GM23338 (cell line): ENCODE measurements around the gene IGF2BP2. TPM values are rescaled to one million over a fixed set of nuclear protein-coding genes. Genes with fewer than 3 reads are reported as not detected.

Experiments used
- ATAC-seq: fragments of 200-7000 bp; cut with Tn5 transposase; 3 replicates; pipeline ENCODE4 v1.9.1; 2020
- DNase-seq: peaks from one replicate; pipeline ENCODE4 v3.0.0-alpha.2; 2015; ENCODE audit warnings: low spot score
- H2AFZ ChIP-seq: fragments of 200-600 bp; sonication (generic); 2 replicates; pipeline ENCODE4 v1.8.0; 2016; ENCODE audit warnings: antibody characterized with exemption, mild to moderate bottlenecking, moderate library complexity
- H3F3A ChIP-seq: fragments of 200-600 bp; sonication (generic); replicated peaks from 2 replicates; pipeline ENCODE4 v1.8.0; 2017; ENCODE audit warnings: antibody characterized with exemption, mixed run types, low read depth
- H3K27ac ChIP-seq: fragments of 200-600 bp; sonication (generic); 2 replicates; pipeline ENCODE4 v1.6.1; 2016; ENCODE audit warnings: low read depth
- H3K27me3 ChIP-seq: fragments of 200-600 bp; sonication (generic); 2 replicates; pipeline ENCODE4 v1.8.0; 2016; ENCODE audit warnings: mild to moderate bottlenecking, mixed run types, moderate library complexity; ENCODE audit not compliant: insufficient read depth
- H3K36me3 ChIP-seq: fragments of 200-600 bp; sonication (generic); 2 replicates; pipeline ENCODE4 v1.8.0; 2016; ENCODE audit warnings: mild to moderate bottlenecking; ENCODE audit not compliant: insufficient read depth
- H3K4me1 ChIP-seq: fragments of 200-600 bp; sonication (generic); 2 replicates; pipeline ENCODE4 v1.8.0; 2016; ENCODE audit warnings: mild to moderate bottlenecking, moderate library complexity; ENCODE audit not compliant: insufficient read depth
- H3K4me2 ChIP-seq: fragments of 200-600 bp; sonication (generic); 2 replicates; pipeline ENCODE4 v1.7.1; 2017; ENCODE audit warnings: mixed run types
- H3K4me3 ChIP-seq: fragments of 200-600 bp; sonication (generic); 2 replicates; pipeline ENCODE4 v1.6.1; 2016; ENCODE audit warnings: mixed run types
- H3K79me2 ChIP-seq: fragments of 200-600 bp; sonication (generic); replicated peaks from 2 replicates; pipeline ENCODE4 v1.8.0; 2017; ENCODE audit warnings: mild to moderate bottlenecking; ENCODE audit not compliant: insufficient read depth
- H3K9me2 ChIP-seq: fragments of 200-600 bp; sonication (generic); 2 replicates; pipeline ENCODE4 v1.8.0; 2017; ENCODE audit not compliant: insufficient read depth
- H4K20me1 ChIP-seq: fragments of 200-600 bp; sonication (generic); replicated peaks from 2 replicates; pipeline ENCODE4 v1.8.0; 2017; ENCODE audit warnings: mild to moderate bottlenecking; ENCODE audit not compliant: insufficient read depth
- H3K27ac Mint-ChIP-seq: 2 replicates; pipeline ENCODE4 v1.8.0; 2020; ENCODE audit warnings: inconsistent platforms, mild to moderate bottlenecking, moderate library complexity, mixed read lengths
- H3K27me3 Mint-ChIP-seq: 3 replicates; pipeline ENCODE4 v1.8.0; 2022; ENCODE audit warnings: low read depth, mild to moderate bottlenecking, moderate library complexity, mixed read lengths, inconsistent platforms; ENCODE audit not compliant: insufficient read depth, poor library complexity
- H3K36me3 Mint-ChIP-seq: 3 replicates; pipeline ENCODE4 v1.8.0; 2021; ENCODE audit warnings: low read depth, mild to moderate bottlenecking, inconsistent platforms, moderate library complexity, mixed read lengths
- H3K4me1 Mint-ChIP-seq: 3 replicates; pipeline ENCODE4 v1.8.0; 2020; ENCODE audit warnings: mild to moderate bottlenecking, inconsistent platforms, mixed read lengths
- H3K4me3 Mint-ChIP-seq: 3 replicates; pipeline ENCODE4 v1.8.0; 2021; ENCODE audit warnings: moderate library complexity, mild to moderate bottlenecking, inconsistent platforms, mixed read lengths
- H3K9me3 Mint-ChIP-seq: 3 replicates; pipeline ENCODE4 v1.8.0; 2020; ENCODE audit warnings: moderate library complexity, mild to moderate bottlenecking, inconsistent platforms, mixed read lengths
- CREB1 ChIP-seq: fragments of 250-450 bp; sonication (Bioruptor Pico); IDR thresholded peaks from 2 replicates; pipeline ENCODE4 v1.5.0; 2020; ENCODE audit warnings: low read depth, mild to moderate bottlenecking, moderate library complexity
- EZH2 ChIP-seq: fragments of 200-600 bp; sonication (generic); IDR thresholded peaks from one replicate; pipeline ENCODE4 v1.8.0; 2017; ENCODE audit warnings: antibody characterized with exemption, mild to moderate bottlenecking, low read depth; ENCODE audit not compliant: unreplicated experiment
- EZH2phosphoT487 ChIP-seq: fragments of 200-600 bp; sonication (generic); IDR thresholded peaks from one replicate; pipeline ENCODE4 v1.8.1; 2018; ENCODE audit warnings: antibody characterized with exemption; ENCODE audit not compliant: unreplicated experiment
- JUNB ChIP-seq: IDR thresholded peaks from one replicate; pipeline ENCODE4 v1.6.1; 2016; ENCODE audit warnings: antibody characterized with exemption; ENCODE audit not compliant: unreplicated experiment
- NANOG ChIP-seq: IDR thresholded peaks from 2 replicates; pipeline ENCODE4 v1.6.1; 2016; ENCODE audit warnings: antibody characterized with exemption, borderline replicate concordance
- POLR2AphosphoS5 ChIP-seq: IDR thresholded peaks from 2 replicates; pipeline ENCODE4 v1.6.1; 2016; ENCODE audit warnings: antibody characterized with exemption, low read depth
- STAT1 ChIP-seq: IDR thresholded peaks from one replicate; pipeline ENCODE4 v1.6.1; 2016; ENCODE audit warnings: antibody characterized with exemption; ENCODE audit not compliant: unreplicated experiment
- ZNF114 ChIP-seq: fragments of 250-450 bp; sonication (Bioruptor Pico); IDR thresholded peaks from 2 replicates; pipeline ENCODE4 v1.5.0; 2020; ENCODE audit warnings: mild to moderate bottlenecking, moderate library complexity
- ZNF331 ChIP-seq: fragments of 250-450 bp; sonication (Bioruptor Pico); IDR thresholded peaks from 2 replicates; pipeline ENCODE4 v1.5.0; 2020; ENCODE audit warnings: low read depth, mild to moderate bottlenecking, moderate library complexity
- polyA plus RNA-seq: library from polyadenylated mRNA; unstranded; fragments of >200 nt; fragmentation: Nextera tagmentation; extraction: Ambion mirVana; gene quantifications from 2 replicates; pipeline ENCODE4 v1.2.1, GENCODE V29; 2016
- total RNA-seq: library from RNA; depleted of rRNA; stranded (reverse); fragments of >200 nt; shearing (Covaris generic); gene quantifications from 2 replicates; pipeline ENCODE4 v1.2.3, GENCODE V29; 2014
- TF ChIP-seq, protein P1 (sequence below): IDR thresholded peaks from 2 replicates; pipeline ENCODE4 v1.6.1; 2016; ENCODE audit warnings: antibody characterized with exemption
- TF ChIP-seq, protein P2 (sequence below): fragments of 250-450 bp; sonication (Bioruptor Pico); IDR thresholded peaks from 2 replicates; pipeline ENCODE4 v1.5.0; 2020; ENCODE audit warnings: mild to moderate bottlenecking, moderate library complexity
- TF ChIP-seq, protein P3 (sequence below), 2 experiments: fragments of 200-600 bp in 1 of 2; sonication (generic) in 1 of 2; conservative IDR thresholded peaks; 2 replicates each; pipeline versions ENCODE4 v1.5.1 to v1.6.1; 2016 to 2017; ENCODE audit warnings: antibody characterized with exemption in 2 of 2, low read depth in 2 of 2, mild to moderate bottlenecking in 2 of 2, moderate library complexity in 1 of 2
- TF ChIP-seq, protein P4 (sequence below): IDR thresholded peaks from one replicate; pipeline ENCODE4 v1.6.1; 2018; ENCODE audit warnings: antibody characterized with exemption; ENCODE audit not compliant: unreplicated experiment

The IGF2BP2 gene
- total and polyA plus RNA-seq, 2 experiments from 2014 or later, result 82.9 to 84.5 TPM

DNA sequence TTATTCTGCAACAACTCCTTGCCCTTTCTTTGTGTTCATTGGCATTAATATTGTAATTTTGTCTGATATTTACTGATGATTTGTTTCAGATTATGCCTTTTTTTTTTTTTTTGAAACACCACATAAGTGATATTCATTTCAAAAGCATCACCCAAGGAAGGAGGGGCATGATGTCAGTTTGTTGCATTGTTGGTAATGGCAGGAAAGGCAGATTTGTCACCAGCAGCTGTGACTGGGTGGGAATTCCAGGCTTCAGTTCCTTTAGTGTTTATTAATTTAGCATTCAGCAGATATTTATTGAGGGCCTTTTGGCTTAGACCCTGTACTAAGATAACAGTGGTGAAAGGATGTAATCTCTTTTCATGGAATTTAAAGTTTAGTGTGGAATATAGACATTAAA lies 219.3 kb downstream of the IGF2BP2 start:
- Mint-ChIP-seq H3K4me1 (no peaks in the 10 kb centered on the region), H3K9me3 (no peaks in the 10 kb centered on the region), H3K27me3 (peaks cover 2% of the 10 kb centered on the region), H3K27ac (no peak overlapping the region), H3K36me3 (peaks cover 76% of the 10 kb centered on the region), H3K4me3 (no peak overlapping the region)
- H3F3A ChIP-seq, result 0 out of 2 replicates have a peak, but pooled peaks cover 3% of the 10 kb centered on the region
- DNase-seq (no peak), ATAC-seq (no peak)
- H3K27ac ChIP-seq, result no peak overlapping the region
- no peaks in the 10 kb centered on the region for H3K27me3 ChIP-seq
- H3K4me3 ChIP-seq, result no peak overlapping the region
- H3K9me2 ChIP-seq, result no peaks in the 10 kb centered on the region
- no peak overlapping the region for H3K4me2 ChIP-seq
- H2AFZ ChIP-seq, result no peak overlapping the region
- H3K4me1 ChIP-seq, result no peaks in the 10 kb centered on the region
- H4K20me1 ChIP-seq, result peaks cover 17% of the 10 kb centered on the region; the same call in 1 of the 2 replicates
- peaks cover 30% of the 10 kb centered on the region for H3K79me2 ChIP-seq
- TF ChIP-seq POLR2AphosphoS5 (no peak), JUNB (no peak), EZH2 (no peak), STAT1 (no peak), ZNF331 (CRISPR knock-in tag) (no peak), NANOG (no peak), ZNF114 (CRISPR knock-in tag) (no peak), CREB1 (no peak), EZH2phosphoT487 (no peak)
- TF ChIP-seq, protein P1, sequence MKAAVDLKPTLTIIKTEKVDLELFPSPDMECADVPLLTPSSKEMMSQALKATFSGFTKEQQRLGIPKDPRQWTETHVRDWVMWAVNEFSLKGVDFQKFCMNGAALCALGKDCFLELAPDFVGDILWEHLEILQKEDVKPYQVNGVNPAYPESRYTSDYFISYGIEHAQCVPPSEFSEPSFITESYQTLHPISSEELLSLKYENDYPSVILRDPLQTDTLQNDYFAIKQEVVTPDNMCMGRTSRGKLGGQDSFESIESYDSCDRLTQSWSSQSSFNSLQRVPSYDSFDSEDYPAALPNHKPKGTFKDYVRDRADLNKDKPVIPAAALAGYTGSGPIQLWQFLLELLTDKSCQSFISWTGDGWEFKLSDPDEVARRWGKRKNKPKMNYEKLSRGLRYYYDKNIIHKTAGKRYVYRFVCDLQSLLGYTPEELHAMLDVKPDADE, result no peak
- TF ChIP-seq, protein P2, sequence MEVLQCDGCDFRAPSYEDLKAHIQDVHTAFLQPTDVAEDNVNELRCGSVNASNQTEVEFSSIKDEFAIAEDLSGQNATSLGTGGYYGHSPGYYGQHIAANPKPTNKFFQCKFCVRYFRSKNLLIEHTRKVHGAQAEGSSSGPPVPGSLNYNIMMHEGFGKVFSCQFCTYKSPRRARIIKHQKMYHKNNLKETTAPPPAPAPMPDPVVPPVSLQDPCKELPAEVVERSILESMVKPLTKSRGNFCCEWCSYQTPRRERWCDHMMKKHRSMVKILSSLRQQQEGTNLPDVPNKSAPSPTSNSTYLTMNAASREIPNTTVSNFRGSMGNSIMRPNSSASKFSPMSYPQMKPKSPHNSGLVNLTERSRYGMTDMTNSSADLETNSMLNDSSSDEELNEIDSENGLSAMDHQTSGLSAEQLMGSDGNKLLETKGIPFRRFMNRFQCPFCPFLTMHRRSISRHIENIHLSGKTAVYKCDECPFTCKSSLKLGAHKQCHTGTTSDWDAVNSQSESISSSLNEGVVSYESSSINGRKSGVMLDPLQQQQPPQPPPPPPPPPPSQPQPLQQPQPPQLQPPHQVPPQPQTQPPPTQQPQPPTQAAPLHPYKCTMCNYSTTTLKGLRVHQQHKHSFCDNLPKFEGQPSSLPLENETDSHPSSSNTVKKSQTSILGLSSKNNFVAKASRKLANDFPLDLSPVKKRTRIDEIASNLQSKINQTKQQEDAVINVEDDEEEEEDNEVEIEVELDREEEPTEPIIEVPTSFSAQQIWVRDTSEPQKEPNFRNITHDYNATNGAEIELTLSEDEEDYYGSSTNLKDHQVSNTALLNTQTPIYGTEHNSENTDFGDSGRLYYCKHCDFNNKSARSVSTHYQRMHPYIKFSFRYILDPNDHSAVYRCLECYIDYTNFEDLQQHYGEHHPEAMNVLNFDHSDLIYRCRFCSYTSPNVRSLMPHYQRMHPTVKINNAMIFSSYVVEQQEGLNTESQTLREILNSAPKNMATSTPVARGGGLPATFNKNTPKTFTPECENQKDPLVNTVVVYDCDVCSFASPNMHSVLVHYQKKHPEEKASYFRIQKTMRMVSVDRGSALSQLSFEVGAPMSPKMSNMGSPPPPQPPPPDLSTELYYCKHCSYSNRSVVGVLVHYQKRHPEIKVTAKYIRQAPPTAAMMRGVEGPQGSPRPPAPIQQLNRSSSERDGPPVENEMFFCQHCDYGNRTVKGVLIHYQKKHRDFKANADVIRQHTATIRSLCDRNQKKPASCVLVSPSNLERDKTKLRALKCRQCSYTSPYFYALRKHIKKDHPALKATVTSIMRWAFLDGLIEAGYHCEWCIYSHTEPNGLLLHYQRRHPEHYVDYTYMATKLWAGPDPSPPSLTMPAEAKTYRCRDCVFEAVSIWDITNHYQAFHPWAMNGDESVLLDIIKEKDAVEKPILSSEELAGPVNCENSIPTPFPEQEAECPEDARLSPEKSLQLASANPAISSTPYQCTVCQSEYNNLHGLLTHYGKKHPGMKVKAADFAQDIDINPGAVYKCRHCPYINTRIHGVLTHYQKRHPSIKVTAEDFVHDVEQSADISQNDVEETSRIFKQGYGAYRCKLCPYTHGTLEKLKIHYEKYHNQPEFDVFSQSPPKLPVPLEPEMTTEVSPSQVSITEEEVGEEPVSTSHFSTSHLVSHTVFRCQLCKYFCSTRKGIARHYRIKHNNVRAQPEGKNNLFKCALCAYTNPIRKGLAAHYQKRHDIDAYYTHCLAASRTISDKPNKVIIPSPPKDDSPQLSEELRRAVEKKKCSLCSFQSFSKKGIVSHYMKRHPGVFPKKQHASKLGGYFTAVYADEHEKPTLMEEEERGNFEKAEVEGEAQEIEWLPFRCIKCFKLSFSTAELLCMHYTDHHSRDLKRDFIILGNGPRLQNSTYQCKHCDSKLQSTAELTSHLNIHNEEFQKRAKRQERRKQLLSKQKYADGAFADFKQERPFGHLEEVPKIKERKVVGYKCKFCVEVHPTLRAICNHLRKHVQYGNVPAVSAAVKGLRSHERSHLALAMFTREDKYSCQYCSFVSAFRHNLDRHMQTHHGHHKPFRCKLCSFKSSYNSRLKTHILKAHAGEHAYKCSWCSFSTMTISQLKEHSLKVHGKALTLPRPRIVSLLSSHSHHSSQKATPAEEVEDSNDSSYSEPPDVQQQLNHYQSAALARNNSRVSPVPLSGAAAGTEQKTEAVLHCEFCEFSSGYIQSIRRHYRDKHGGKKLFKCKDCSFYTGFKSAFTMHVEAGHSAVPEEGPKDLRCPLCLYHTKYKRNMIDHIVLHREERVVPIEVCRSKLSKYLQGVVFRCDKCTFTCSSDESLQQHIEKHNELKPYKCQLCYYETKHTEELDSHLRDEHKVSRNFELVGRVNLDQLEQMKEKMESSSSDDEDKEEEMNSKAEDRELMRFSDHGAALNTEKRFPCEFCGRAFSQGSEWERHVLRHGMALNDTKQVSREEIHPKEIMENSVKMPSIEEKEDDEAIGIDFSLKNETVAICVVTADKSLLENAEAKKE (CRISPR knock-in tag), result no peak
- TF ChIP-seq, protein P3, sequence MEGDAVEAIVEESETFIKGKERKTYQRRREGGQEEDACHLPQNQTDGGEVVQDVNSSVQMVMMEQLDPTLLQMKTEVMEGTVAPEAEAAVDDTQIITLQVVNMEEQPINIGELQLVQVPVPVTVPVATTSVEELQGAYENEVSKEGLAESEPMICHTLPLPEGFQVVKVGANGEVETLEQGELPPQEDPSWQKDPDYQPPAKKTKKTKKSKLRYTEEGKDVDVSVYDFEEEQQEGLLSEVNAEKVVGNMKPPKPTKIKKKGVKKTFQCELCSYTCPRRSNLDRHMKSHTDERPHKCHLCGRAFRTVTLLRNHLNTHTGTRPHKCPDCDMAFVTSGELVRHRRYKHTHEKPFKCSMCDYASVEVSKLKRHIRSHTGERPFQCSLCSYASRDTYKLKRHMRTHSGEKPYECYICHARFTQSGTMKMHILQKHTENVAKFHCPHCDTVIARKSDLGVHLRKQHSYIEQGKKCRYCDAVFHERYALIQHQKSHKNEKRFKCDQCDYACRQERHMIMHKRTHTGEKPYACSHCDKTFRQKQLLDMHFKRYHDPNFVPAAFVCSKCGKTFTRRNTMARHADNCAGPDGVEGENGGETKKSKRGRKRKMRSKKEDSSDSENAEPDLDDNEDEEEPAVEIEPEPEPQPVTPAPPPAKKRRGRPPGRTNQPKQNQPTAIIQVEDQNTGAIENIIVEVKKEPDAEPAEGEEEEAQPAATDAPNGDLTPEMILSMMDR (conservative IDR thresholded peaks at IDR 0.05; ENCODE audit: low read depth in 2 of 2), result no peak
- TF ChIP-seq, protein P4, sequence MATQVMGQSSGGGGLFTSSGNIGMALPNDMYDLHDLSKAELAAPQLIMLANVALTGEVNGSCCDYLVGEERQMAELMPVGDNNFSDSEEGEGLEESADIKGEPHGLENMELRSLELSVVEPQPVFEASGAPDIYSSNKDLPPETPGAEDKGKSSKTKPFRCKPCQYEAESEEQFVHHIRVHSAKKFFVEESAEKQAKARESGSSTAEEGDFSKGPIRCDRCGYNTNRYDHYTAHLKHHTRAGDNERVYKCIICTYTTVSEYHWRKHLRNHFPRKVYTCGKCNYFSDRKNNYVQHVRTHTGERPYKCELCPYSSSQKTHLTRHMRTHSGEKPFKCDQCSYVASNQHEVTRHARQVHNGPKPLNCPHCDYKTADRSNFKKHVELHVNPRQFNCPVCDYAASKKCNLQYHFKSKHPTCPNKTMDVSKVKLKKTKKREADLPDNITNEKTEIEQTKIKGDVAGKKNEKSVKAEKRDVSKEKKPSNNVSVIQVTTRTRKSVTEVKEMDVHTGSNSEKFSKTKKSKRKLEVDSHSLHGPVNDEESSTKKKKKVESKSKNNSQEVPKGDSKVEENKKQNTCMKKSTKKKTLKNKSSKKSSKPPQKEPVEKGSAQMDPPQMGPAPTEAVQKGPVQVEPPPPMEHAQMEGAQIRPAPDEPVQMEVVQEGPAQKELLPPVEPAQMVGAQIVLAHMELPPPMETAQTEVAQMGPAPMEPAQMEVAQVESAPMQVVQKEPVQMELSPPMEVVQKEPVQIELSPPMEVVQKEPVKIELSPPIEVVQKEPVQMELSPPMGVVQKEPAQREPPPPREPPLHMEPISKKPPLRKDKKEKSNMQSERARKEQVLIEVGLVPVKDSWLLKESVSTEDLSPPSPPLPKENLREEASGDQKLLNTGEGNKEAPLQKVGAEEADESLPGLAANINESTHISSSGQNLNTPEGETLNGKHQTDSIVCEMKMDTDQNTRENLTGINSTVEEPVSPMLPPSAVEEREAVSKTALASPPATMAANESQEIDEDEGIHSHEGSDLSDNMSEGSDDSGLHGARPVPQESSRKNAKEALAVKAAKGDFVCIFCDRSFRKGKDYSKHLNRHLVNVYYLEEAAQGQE, result no peak
- H3K36me3 ChIP-seq, result peaks cover 58% of the 10 kb centered on the region
